Osteocyte (in vitro differentiated cells): ENCODE results near the gene RIMBP2. TPM values are rescaled to one million over a fixed set of nuclear protein-coding genes. Genes with fewer than 3 reads are reported as not detected.

Source experiments
- DNase-seq: peaks from one replicate; pipeline ENCODE4 v3.0.0; 2021; ENCODE audit warnings: mixed read lengths; ENCODE audit not compliant: unreplicated experiment; ENCODE audit errors: extremely low spot score
- H3K27ac Mint-ChIP-seq: one replicate; pipeline ENCODE4 v1.8.0; 2021; ENCODE audit warnings: mild to moderate bottlenecking, mixed read lengths; ENCODE audit not compliant: unreplicated experiment
- H3K27me3 Mint-ChIP-seq: one replicate; pipeline ENCODE4 v1.8.0; 2021; ENCODE audit warnings: mixed read lengths; ENCODE audit not compliant: unreplicated experiment
- H3K36me3 Mint-ChIP-seq: one replicate; pipeline ENCODE4 v1.8.0; 2021; ENCODE audit warnings: mixed read lengths; ENCODE audit not compliant: unreplicated experiment
- H3K4me1 Mint-ChIP-seq: one replicate; pipeline ENCODE4 v1.8.0; 2021; ENCODE audit warnings: mixed read lengths; ENCODE audit not compliant: unreplicated experiment
- H3K4me3 Mint-ChIP-seq: one replicate; pipeline ENCODE4 v1.8.0; 2021; ENCODE audit warnings: mild to moderate bottlenecking, moderate library complexity, mixed read lengths; ENCODE audit not compliant: unreplicated experiment
- H3K9me3 Mint-ChIP-seq: one replicate; pipeline ENCODE4 v1.8.0; 2021; ENCODE audit warnings: mixed read lengths; ENCODE audit not compliant: unreplicated experiment
- total RNA-seq: library from RNA; stranded (reverse); gene quantifications from 2 replicates; pipeline ENCODE4 v1.2.1, GENCODE V29; 2021
- TF ChIP-seq, protein P1 (sequence below): fragments of 200-600 bp; sonication (generic); IDR thresholded peaks from 2 replicates; pipeline ENCODE4 v1.5.0; 2021; ENCODE audit warnings: antibody characterized with exemption, mild to moderate bottlenecking, moderate library complexity

The RIMBP2 gene
- total RNA-seq, 1 donor from 2014 or later, result 0.13 TPM

GRCh38 chr12:130525384-130526172 is 190.5 kb downstream of the RIMBP2 start:
- TF ChIP-seq, protein P1, sequence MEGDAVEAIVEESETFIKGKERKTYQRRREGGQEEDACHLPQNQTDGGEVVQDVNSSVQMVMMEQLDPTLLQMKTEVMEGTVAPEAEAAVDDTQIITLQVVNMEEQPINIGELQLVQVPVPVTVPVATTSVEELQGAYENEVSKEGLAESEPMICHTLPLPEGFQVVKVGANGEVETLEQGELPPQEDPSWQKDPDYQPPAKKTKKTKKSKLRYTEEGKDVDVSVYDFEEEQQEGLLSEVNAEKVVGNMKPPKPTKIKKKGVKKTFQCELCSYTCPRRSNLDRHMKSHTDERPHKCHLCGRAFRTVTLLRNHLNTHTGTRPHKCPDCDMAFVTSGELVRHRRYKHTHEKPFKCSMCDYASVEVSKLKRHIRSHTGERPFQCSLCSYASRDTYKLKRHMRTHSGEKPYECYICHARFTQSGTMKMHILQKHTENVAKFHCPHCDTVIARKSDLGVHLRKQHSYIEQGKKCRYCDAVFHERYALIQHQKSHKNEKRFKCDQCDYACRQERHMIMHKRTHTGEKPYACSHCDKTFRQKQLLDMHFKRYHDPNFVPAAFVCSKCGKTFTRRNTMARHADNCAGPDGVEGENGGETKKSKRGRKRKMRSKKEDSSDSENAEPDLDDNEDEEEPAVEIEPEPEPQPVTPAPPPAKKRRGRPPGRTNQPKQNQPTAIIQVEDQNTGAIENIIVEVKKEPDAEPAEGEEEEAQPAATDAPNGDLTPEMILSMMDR, result no peak
- Mint-ChIP-seq H3K9me3 (peaks cover 29% of the 10 kb centered on the region), H3K27me3 (no peaks in the 10 kb centered on the region), H3K4me3 (no peak overlapping the region), H3K4me1 (no peaks in the 10 kb centered on the region), H3K27ac (no peak overlapping the region), H3K36me3 (no peaks in the 10 kb centered on the region)
- DNase-seq, result no peak

GRCh38 chr12:130524759-130525158 is 191.3 kb downstream of the RIMBP2 start:
- no peaks in the 10 kb centered on the region for H3K4me1 Mint-ChIP-seq
- TF ChIP-seq, protein P1, result no peak
- H3K27me3 Mint-ChIP-seq, result no peaks in the 10 kb centered on the region
- peaks cover 29% of the 10 kb centered on the region for H3K9me3 Mint-ChIP-seq
- H3K4me3 Mint-ChIP-seq, result no peak overlapping the region
- no peaks in the 10 kb centered on the region for H3K36me3 Mint-ChIP-seq
- no peak overlapping the region for H3K27ac Mint-ChIP-seq
- no peak for DNase-seq

- Mint-ChIP-seq H3K4me1 (no peaks in the 10 kb centered on the region), H3K36me3 (no peaks in the 10 kb centered on the region), H3K4me3 (no peak overlapping the region), H3K27ac (no peak overlapping the region), H3K27me3 (no peaks in the 10 kb centered on the region), H3K9me3 (peaks cover 34% of the 10 kb centered on the region)
- TF ChIP-seq, protein P1, result no peak
- no peak for DNase-seq
Observed at GRCh38 chr12:130523863-130524614, 192.1 kb downstream of the RIMBP2 start.

GRCh38 chr12:130523208-130523607 is 192.9 kb downstream of the RIMBP2 start:
- Mint-ChIP-seq H3K36me3 (no peaks in the 10 kb centered on the region), H3K27me3 (no peaks in the 10 kb centered on the region)

More at GRCh38 chr12:130523208-130523607, 192.9 kb downstream of the RIMBP2 start:
- TF ChIP-seq, protein P1, result no peak
- Mint-ChIP-seq H3K4me1 (no peaks in the 10 kb centered on the region), H3K4me3 (no peak overlapping the region), H3K27ac (no peak overlapping the region), H3K9me3 (peaks cover 40% of the 10 kb centered on the region)
- no peak for DNase-seq
